ENCODE data around the gene ARID5A. TPM values are rescaled to one million over a fixed set of nuclear protein-coding genes. Genes with fewer than 3 reads are reported as not detected.
A peak's percentile ranks its signal among the peaks of the same experiment; 100 is the strongest.

Gene ARID5A
- polyA plus RNA-seq, 1 donor = 7.5 TPM

DNA sequence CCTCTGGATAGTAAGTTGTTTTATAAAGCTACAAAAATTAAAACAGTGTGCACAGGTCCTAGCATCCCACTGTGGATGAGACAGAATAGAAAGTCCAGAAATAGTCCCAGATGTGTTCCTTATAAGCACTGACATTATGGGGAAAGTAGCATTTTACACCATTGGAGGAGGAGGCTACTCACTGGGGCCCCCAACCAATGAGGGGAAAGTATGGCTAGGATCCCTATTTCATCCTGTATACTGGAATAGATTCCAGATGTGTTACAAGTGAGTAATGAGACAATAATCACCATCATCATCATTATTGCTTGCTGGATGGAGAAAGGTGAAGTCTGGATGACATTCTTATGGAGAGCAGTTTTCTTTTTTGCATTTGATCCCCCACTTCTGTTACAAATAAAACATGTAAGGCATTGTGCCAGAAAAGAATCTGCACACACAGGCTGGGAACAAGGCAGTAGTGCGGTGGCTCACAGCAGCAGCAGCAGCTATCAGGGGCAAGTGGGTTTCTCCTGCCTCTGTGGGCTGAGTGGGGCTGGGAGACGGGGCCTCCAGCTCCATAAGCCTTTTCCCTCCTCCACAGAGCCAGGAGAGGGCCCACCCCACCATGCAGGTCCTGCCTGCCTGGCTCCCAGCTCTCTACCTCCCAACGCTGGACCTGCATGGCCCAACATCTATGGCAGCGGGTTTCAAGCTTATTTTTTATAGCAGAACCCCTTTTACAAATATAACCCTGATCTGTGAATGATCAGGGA is 5.0 kb downstream of the ARID5A start:
- H3K4me1 ChIP-seq (ENCODE audit: control insufficient read depth, insufficient read depth, low read length) = peaks cover 9% of the 10 kb centered on the region
- DNase-seq = no peak
- no CpG with 5 or more reads among the region's 4 CpGs for WGBS (ENCODE audit: insufficient coverage, low lambda C conversion rate)
- H3K36me3 ChIP-seq (ENCODE audit: control insufficient read depth, insufficient read depth, low read length) = no peaks in the 10 kb centered on the region
- H3K27me3 ChIP-seq (ENCODE audit: control insufficient read depth, insufficient read depth, low read length) = peaks cover 19% of the 10 kb centered on the region
- no peak overlapping the region for H3K27ac ChIP-seq (ENCODE audit: low read length)
- H3K4me3 ChIP-seq (ENCODE audit: low read length) = no peak overlapping the region
- H3K9me3 ChIP-seq (ENCODE audit: control insufficient read depth, low read depth, low read length) = no peaks in the 10 kb centered on the region

DNA sequence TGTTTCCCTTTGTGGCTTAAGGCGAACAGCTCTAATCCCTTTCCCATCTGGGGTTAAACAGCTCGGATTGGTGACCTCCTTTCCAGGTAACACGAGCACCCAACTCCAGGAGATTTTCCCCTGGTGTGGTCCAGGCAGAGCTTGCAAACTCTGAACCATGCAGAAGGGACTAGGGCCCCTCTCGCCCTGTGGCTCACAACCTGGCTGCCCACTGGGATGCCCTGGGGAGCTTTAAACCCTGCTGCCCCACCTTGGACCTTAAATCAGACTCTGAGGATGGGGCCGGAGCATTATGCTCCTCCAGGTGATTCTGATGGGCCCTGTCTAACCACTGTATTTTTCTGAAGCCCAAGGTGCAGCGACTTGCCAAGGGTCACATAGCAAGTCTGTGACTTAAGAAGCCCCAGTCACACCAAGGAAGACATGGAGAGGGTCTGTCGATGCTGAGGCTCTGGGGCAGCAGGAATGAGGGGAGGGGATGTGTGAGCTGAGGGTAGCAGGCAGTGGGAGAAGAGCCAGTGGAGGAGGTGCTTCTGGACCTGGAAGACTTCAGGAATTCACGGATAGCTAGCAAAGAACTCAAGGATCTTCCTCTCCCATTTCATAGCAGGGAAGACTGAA is 5.9 kb downstream of the ARID5A start:
- 77% methylated on average over 2 of the region's 8 CpGs for WGBS (ENCODE audit: insufficient coverage, low lambda C conversion rate)

DNA sequence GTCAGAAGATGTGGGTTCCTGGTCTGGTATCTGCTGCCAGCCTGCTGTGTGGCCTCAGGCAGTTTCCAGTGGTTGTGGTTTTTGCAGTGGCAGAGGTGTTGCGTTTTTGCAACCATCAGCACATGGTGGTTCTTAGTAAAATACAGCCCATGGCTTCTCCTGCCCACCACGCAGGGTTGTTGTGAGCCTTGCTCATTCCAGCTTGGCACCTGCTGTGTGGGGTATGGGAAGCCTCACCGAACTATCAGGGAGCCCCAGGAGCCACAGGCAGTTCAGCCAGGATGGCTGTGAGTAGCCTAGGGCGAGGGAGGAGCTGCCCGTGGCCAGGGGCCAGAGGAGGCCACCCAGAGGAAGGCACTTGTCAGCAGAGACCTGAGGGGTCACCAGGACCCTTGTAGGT is 9.8 kb downstream of the ARID5A start:
- no peak for DNase-seq
- no CpG with 5 or more reads among the region's 5 CpGs for WGBS (ENCODE audit: insufficient coverage, low lambda C conversion rate)
- H3K9me3 ChIP-seq (ENCODE audit: control insufficient read depth, low read depth, low read length) = peaks cover 3% of the 10 kb centered on the region

More for the DNA sequence above, 5.9 kb downstream of the ARID5A start:
- Histone ChIP-seq H3K36me3 (ENCODE audit: control insufficient read depth, insufficient read depth, low read length) (no peaks in the 10 kb centered on the region), H3K4me3 (ENCODE audit: low read length) (no peak overlapping the region), H3K4me1 (ENCODE audit: control insufficient read depth, insufficient read depth, low read length) (peaks cover 4% of the 10 kb centered on the region), H3K27ac (ENCODE audit: low read length) (no peak overlapping the region), H3K9me3 (ENCODE audit: control insufficient read depth, low read depth, low read length) (no peaks in the 10 kb centered on the region), H3K27me3 (ENCODE audit: control insufficient read depth, insufficient read depth, low read length) (peaks cover 14% of the 10 kb centered on the region)
- no peak for DNase-seq

DNA sequence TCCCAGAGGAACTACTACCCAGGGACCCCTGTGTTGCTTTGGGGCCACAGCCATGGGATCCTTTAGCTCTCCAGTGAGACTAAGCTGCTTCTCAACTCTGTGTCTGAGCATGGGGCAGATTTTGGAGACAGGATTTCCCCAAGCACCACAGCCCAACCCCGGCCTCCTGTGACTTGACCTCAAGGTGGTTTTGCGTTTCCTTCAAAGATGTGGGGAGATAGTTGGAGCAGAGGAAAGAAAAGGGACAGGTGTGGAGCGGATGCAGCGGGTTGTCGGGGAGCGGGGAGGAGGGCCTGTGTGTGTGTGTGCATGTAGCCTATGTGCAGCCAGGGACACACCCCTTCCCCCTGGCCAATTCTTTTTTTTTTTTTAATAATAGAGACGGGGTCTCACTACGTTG is 10.2 kb downstream of the ARID5A start:
- no peak for DNase-seq
- Histone ChIP-seq H3K27me3 (ENCODE audit: control insufficient read depth, insufficient read depth, low read length) (no peaks in the 10 kb centered on the region), H3K9me3 (ENCODE audit: control insufficient read depth, low read depth, low read length) (peaks cover 3% of the 10 kb centered on the region), H3K27ac (ENCODE audit: low read length) (no peak overlapping the region), H3K4me1 (ENCODE audit: control insufficient read depth, insufficient read depth, low read length) (peaks cover 16% of the 10 kb centered on the region), H3K4me3 (ENCODE audit: low read length) (no peak overlapping the region), H3K36me3 (ENCODE audit: control insufficient read depth, insufficient read depth, low read length) (peaks cover 10% of the 10 kb centered on the region)
- WGBS (ENCODE audit: insufficient coverage, low lambda C conversion rate) = no CpG with 5 or more reads among the region's 8 CpGs

More for the DNA sequence above, 9.8 kb downstream of the ARID5A start:
- Histone ChIP-seq H3K36me3 (ENCODE audit: control insufficient read depth, insufficient read depth, low read length) (peaks cover 9% of the 10 kb centered on the region), H3K27ac (ENCODE audit: low read length) (no peak overlapping the region), H3K27me3 (ENCODE audit: control insufficient read depth, insufficient read depth, low read length) (no peaks in the 10 kb centered on the region), H3K4me3 (ENCODE audit: low read length) (no peak overlapping the region), H3K4me1 (ENCODE audit: control insufficient read depth, insufficient read depth, low read length) (peaks cover 16% of the 10 kb centered on the region)

DNA sequence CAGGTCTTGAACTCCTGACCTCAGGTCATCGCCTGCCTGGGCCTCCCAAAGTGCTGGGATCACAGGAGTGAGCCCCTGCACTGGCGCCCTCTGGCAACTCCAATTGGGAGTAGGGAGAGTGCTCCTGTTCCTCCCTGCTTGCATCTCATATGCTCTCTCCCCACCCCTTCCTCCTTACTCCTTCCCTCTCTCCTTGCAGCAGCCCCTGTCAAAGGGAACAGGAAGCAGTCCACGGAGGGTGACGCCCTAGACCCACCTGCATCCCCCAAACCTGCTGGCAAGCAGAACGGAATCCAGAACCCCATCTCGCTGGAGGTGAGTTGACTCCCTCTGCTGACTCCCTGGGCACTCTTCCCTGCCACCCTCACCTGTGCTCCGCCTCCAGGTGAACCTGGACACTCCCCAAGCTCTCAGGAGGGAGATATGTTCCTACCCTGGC is 10.7 kb downstream of the ARID5A start:
- peaks cover 10% of the 10 kb centered on the region for H3K36me3 ChIP-seq (ENCODE audit: control insufficient read depth, insufficient read depth, low read length)
- H3K9me3 ChIP-seq (ENCODE audit: control insufficient read depth, low read depth, low read length) = peaks cover 3% of the 10 kb centered on the region
- no CpG with 5 or more reads among the region's 7 CpGs for WGBS (ENCODE audit: insufficient coverage, low lambda C conversion rate)
- no peaks in the 10 kb centered on the region for H3K27me3 ChIP-seq (ENCODE audit: control insufficient read depth, insufficient read depth, low read length)
- no peak for DNase-seq
- H3K4me3 ChIP-seq (ENCODE audit: low read length) = no peak overlapping the region
- no peak overlapping the region for H3K27ac ChIP-seq (ENCODE audit: low read length)
- peaks cover 16% of the 10 kb centered on the region for H3K4me1 ChIP-seq (ENCODE audit: control insufficient read depth, insufficient read depth, low read length)

DNA sequence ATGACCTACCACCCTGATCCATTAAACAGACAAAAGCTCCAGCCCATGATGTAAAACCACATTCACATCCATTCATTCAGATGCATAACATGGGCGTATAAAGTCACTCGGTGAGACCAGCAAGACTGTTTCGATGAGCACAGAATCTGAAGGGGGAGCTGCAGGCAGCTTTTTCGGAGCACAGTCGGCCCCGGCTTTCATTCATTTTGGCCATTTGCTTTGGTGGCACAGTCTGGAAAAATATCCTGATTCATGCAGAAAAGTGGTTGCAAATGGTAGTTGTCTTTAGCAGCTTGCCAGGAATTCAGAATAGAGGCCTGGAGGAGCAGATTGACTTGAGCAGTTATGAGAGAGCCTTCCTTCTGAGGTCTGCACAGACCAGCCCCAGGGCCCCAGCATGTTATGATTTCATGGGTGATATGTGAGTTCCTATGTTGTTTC is 11.2 kb downstream of the ARID5A start:
- DNase-seq = no peak
- H3K27me3 ChIP-seq (ENCODE audit: control insufficient read depth, insufficient read depth, low read length) = no peaks in the 10 kb centered on the region
- H3K4me1 ChIP-seq (ENCODE audit: control insufficient read depth, insufficient read depth, low read length) = peaks cover 16% of the 10 kb centered on the region
- peaks cover 10% of the 10 kb centered on the region for H3K36me3 ChIP-seq (ENCODE audit: control insufficient read depth, insufficient read depth, low read length)
- WGBS (ENCODE audit: insufficient coverage, low lambda C conversion rate) = no CpG with 5 or more reads among the region's 6 CpGs
- H3K9me3 ChIP-seq (ENCODE audit: control insufficient read depth, low read depth, low read length) = peaks cover 3% of the 10 kb centered on the region
- H3K4me3 ChIP-seq (ENCODE audit: low read length) = no peak overlapping the region
- H3K27ac ChIP-seq (ENCODE audit: low read length) = no peak overlapping the region

DNA sequence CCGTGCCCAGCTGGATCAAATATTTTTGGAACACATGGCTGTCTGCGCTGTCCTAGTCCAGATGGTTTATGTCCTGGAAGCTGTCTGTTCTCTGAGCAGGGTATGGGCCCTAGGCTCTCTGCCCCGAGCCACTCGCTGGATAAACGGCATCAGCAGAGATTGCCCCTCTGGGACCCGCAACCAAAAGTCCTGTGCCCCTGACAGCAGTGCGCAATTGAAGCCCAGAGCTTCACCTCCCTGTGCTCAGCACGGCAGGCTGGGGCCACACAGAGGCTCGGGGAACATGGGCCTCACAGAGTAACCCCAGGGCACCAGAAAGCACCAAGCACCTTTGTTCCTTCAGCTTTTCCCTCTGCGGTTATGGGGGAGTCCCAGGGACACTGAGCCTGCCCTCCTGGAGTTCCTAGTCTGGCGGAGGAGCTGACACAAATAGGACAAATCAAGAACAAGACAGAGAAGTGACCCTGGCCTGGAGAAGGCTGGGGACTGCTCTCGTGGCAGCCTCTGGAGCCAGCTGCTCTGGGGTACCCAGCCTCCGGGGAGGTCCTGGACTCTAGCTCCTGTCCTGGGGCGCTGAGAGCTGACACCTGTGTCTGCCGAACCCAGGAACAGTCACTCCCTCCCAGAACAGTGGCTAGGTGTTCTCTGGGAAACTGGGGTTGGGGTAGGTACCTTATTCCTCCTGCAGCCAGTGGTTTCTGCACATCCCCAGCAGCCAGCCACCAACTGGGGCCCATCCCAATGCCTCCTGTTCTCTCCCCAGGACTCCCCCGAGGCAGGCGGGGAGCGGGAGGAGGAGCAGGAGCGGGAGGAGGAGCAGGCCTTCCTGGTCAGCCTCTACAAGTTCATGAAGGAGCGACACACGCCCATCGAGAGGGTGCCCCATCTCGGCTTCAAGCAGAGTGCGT is 12.3 kb downstream of the ARID5A start:
- H3K36me3 ChIP-seq (ENCODE audit: control insufficient read depth, insufficient read depth, low read length) = peaks cover 10% of the 10 kb centered on the region
- H3K27ac ChIP-seq (ENCODE audit: low read length) = no peak overlapping the region
- peaks cover 16% of the 10 kb centered on the region for H3K4me1 ChIP-seq (ENCODE audit: control insufficient read depth, insufficient read depth, low read length)
- peaks cover 3% of the 10 kb centered on the region for H3K9me3 ChIP-seq (ENCODE audit: control insufficient read depth, low read depth, low read length)
- no peaks in the 10 kb centered on the region for H3K27me3 ChIP-seq (ENCODE audit: control insufficient read depth, insufficient read depth, low read length)
- 100% methylated on average over 1 of the region's 24 CpGs for WGBS (ENCODE audit: insufficient coverage, low lambda C conversion rate)
- H3K4me3 ChIP-seq (ENCODE audit: low read length) = no peak overlapping the region
- no peak for DNase-seq

DNA sequence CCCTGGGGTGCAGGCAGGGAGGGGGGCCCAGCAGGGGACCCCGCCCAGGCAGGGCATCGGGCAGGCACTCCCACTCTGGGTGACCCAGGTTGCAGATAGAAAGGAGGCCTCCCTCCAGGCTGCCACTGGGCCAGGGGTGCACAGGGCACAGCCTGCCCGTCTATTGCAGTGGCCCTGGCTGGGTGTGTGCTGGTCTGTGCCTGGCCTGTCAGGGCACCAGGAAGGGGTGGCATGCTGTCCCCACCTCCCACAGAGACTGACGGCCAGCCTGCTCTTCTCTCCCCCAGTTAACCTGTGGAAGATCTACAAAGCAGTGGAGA is 12.9 kb downstream of the ARID5A start:
- Histone ChIP-seq H3K27me3 (ENCODE audit: control insufficient read depth, insufficient read depth, low read length) (no peaks in the 10 kb centered on the region), H3K4me1 (ENCODE audit: control insufficient read depth, insufficient read depth, low read length) (peaks cover 19% of the 10 kb centered on the region), H3K36me3 (ENCODE audit: control insufficient read depth, insufficient read depth, low read length) (peaks cover 10% of the 10 kb centered on the region), H3K9me3 (ENCODE audit: control insufficient read depth, low read depth, low read length) (peaks cover 3% of the 10 kb centered on the region), H3K4me3 (ENCODE audit: low read length) (no peak overlapping the region), H3K27ac (ENCODE audit: low read length) (peak overlapping the region; percentile 45)
- no CpG with 5 or more reads among the region's 4 CpGs for WGBS (ENCODE audit: insufficient coverage, low lambda C conversion rate)
- DNase-seq = no peak

DNA sequence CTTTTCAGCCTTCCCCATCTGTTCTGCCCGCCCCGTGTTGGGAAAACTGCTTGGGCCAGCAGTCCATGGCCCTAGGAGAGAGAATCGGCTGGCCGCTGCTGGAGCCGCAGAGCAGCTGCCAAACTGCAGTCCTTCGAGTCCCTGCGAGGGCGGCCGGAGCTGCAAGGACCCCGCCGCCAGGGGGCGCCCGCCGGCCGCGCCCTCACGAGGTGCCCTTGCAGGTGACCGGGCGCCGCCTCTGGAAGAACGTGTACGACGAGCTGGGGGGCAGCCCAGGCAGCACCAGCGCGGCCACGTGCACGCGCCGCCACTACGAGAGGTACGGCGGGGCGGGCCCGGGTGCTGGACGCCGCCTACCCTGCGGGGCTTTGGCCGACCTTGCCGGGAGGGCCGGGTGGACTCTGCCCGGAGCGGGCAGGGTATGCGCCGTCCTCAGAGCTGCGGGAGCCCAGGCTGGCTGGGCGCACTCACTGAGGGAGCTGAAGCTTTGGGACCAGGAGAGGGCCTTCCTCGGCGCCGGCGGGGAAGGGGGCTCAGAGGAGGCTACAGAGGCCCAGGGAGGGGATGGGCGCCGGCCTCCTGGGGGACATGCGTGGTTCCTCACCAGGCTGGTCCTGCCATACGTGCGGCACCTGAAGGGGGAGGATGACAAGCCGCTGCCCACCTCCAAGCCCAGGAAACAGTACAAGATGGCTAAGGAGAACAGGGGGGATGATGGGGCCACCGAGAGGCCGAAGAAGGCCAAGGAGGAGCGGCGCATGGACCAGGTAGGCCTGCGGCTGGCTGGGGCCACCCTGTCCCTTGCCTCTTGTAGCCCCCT is 13.6 kb downstream of the ARID5A start:
- Histone ChIP-seq H3K36me3 (ENCODE audit: control insufficient read depth, insufficient read depth, low read length) (peaks cover 10% of the 10 kb centered on the region), H3K4me3 (ENCODE audit: low read length) (peak overlapping the region; percentile 30)

More for the DNA sequence above, 13.6 kb downstream of the ARID5A start:
- DNase-seq = peak; percentile 87 to 89
- WGBS (ENCODE audit: insufficient coverage, low lambda C conversion rate) = no CpG with 5 or more reads among the region's 61 CpGs
- H3K4me1 ChIP-seq (ENCODE audit: control insufficient read depth, insufficient read depth, low read length) = peaks cover 21% of the 10 kb centered on the region
- peaks cover 3% of the 10 kb centered on the region for H3K9me3 ChIP-seq (ENCODE audit: control insufficient read depth, low read depth, low read length)
- H3K27ac ChIP-seq (ENCODE audit: low read length) = peak overlapping the region; percentile 68
- no peaks in the 10 kb centered on the region for H3K27me3 ChIP-seq (ENCODE audit: control insufficient read depth, insufficient read depth, low read length)

Measured in large intestine (tissue), 3 donors.